GM12878 (cell line): ENCODE results near the gene CHST8. TPM values are rescaled to one million over a fixed set of nuclear protein-coding genes. Genes with fewer than 3 reads are reported as not detected.

Experiments
- ATAC-seq: fragments of 200-7000 bp; cut with Tn5 transposase; 3 replicates; pipeline ENCODE4 v1.9.1; 2020; ENCODE audit warnings: mild to moderate bottlenecking, moderate library complexity
- BruUV-seq: library from RNA; stranded (reverse); fragments of 400-500 nt; replicated peaks from 2 replicates; lab custom pipeline; 2021; lab: Mats Ljungman, UMichigan
- CTCF ChIA-PET: fragments of 300-600 bp; sonication (Branson Sonifier 250); formaldehyde crosslinking; extraction: SDS; loops from one replicate; lab custom pipeline; 2021; ENCODE audit warnings: inconsistent platforms; lab: Yijun Ruan, JAX
- POLR2A ChIA-PET: fragments of 350-600 bp; formaldehyde crosslinking; extraction: SDS; loops from one replicate; lab custom pipeline; 2021; ENCODE audit warnings: inconsistent platforms; lab: Charles Lee
- RAD21 ChIA-PET: fragments of 300-600 bp; sonication (Branson Sonifier 250); formaldehyde crosslinking; loops from one replicate; lab custom pipeline; 2023; ENCODE audit warnings: antibody characterized with exemption; ENCODE audit not compliant: unreplicated experiment; lab: Charles Lee
- SMC1A ChIA-PET: fragments of 300-600 bp; sonication (Branson Sonifier 250); formaldehyde crosslinking; loops from one replicate; lab custom pipeline; 2023; ENCODE audit not compliant: unreplicated experiment, uncharacterized antibody; lab: Charles Lee
- DNase-seq: peaks from one replicate; pipeline ENCODE4 v3.0.0-alpha.2; 2011; ENCODE audit warnings: low read depth, low spot score
- FAIRE-seq: peaks from 3 replicates; lab custom pipeline; 2011; peaks lifted over from hg19 to GRCh38; lab: Jason Lieb, UNC
- H2AFZ ChIP-seq: 2 replicates; pipeline ENCODE4 v1.6.0; 2011; ENCODE audit warnings: low read depth, low read length, control low read depth; ENCODE audit not compliant: control insufficient read depth
- H3K27ac ChIP-seq: 2 replicates; pipeline ENCODE4 v1.5.1; 2011; ENCODE audit warnings: control low read depth; ENCODE audit not compliant: control insufficient read depth, insufficient read depth
- H3K27me3 ChIP-seq, 2 experiments: replicated peaks in 1 of 2; 2 replicates each; pipeline versions ENCODE4 v1.6.0 to v1.6.1; 2011; ENCODE audit warnings: low read length in 1 of 2; ENCODE audit not compliant: control insufficient read depth in 2 of 2, insufficient read depth in 2 of 2
- H3K36me3 ChIP-seq, 2 experiments: 2 replicates each; pipeline ENCODE4 v1.5.1; 2011; ENCODE audit warnings: low read length in 1 of 2; ENCODE audit not compliant: control insufficient read depth in 2 of 2, insufficient read depth in 2 of 2
- H3K4me1 ChIP-seq: 2 replicates; pipeline ENCODE4 v1.6.1; 2011; ENCODE audit warnings: mild to moderate bottlenecking, low read length, moderate library complexity, mixed read lengths; ENCODE audit not compliant: control insufficient read depth, insufficient read depth
- H3K4me2 ChIP-seq: 2 replicates; pipeline ENCODE4 v1.6.0; 2011; ENCODE audit warnings: control low read depth; ENCODE audit not compliant: control insufficient read depth, insufficient read depth
- H3K4me3 ChIP-seq: fragments of 200-600 bp; sonication (generic); 2 replicates; pipeline ENCODE4 v1.5.1; 2016
- H3K79me2 ChIP-seq: 2 replicates; pipeline ENCODE4 v1.6.0; 2011; ENCODE audit warnings: low read length; ENCODE audit not compliant: control insufficient read depth, insufficient read depth
- H3K9ac ChIP-seq: 2 replicates; pipeline ENCODE4 v1.8.0; 2011; ENCODE audit warnings: low read length, control low read depth, mixed read lengths; ENCODE audit not compliant: control insufficient read depth, insufficient read depth
- H3K9me3 ChIP-seq: replicated peaks from 3 replicates; pipeline ENCODE4 v1.5.1; 2011; ENCODE audit warnings: mild to moderate bottlenecking, low read length; ENCODE audit not compliant: control insufficient read depth, insufficient read depth
- H4K20me1 ChIP-seq: 2 replicates; pipeline ENCODE4 v1.6.0; 2011; ENCODE audit not compliant: control insufficient read depth, insufficient read depth
- CHD1 ChIP-seq: IDR thresholded peaks from 2 replicates; pipeline ENCODE4 v1.6.1; 2012; ENCODE audit warnings: low read depth, low read length, improper control_type of control experiment
- NBN ChIP-seq: fragments of 450-650 bp; IDR thresholded peaks from 2 replicates; pipeline ENCODE4 v1.6.1; 2016
- NR2F1 ChIP-seq: fragments of 450-650 bp; conservative IDR thresholded peaks from 2 replicates; pipeline ENCODE4 v1.6.1; 2017; ENCODE audit warnings: mild to moderate bottlenecking
- POLR2AphosphoS2 ChIP-seq: IDR thresholded peaks from 2 replicates; pipeline ENCODE4 v1.6.1; 2011; ENCODE audit warnings: low read depth, mild to moderate bottlenecking, low read length, improper control_type of control experiment, moderate library complexity
- POU2F2 ChIP-seq: IDR thresholded peaks from 3 replicates; pipeline ENCODE4 v1.6.1; 2011; ENCODE audit warnings: low read depth, mild to moderate bottlenecking, low read length, borderline replicate concordance
- RFX5 ChIP-seq: IDR thresholded peaks from 2 replicates; pipeline ENCODE4 v1.6.1; 2011; ENCODE audit warnings: low read depth, low read length, improper control_type of control experiment
- ZBTB11 ChIP-seq: fragments of 450-650 bp; formaldehyde crosslinking; IDR thresholded peaks from 2 replicates; pipeline ENCODE4 v1.5.0; 2022; ENCODE audit warnings: mild to moderate bottlenecking, missing genetic modification characterization
- ZNF622 ChIP-seq: fragments of 450-650 bp; IDR thresholded peaks from 2 replicates; pipeline ENCODE4 v1.6.1; 2017; ENCODE audit warnings: mild to moderate bottlenecking, inconsistent platforms
- WGBS: methylation state at CpG from one replicate; pipeline ENCODE4 v1.1.6; 2016; ENCODE audit warnings: low lambda C conversion rate; ENCODE audit not compliant: insufficient replicate concordance, insufficient coverage; ENCODE audit errors: missing lambda C conversion rate; 5-methylcytosine and 5-hydroxymethylcytosine counted together
- in situ Hi-C: fragments of 300-500 bp; cut with MboI; formaldehyde crosslinking; loops from 9 replicates; pipeline ENCODE4 v1.14.3; 2018; ENCODE audit warnings: mixed read lengths
- intact Hi-C: fragments of 100-400 bp; cut with micrococcal nuclease; formaldehyde crosslinking; loops from one replicate; pipeline ENCODE4 v1.14.2; 2022; ENCODE audit not compliant: unreplicated experiment
- polyA plus RNA-seq, 11 experiments: library from polyadenylated mRNA; depleted of rRNA in 4 of 11; unstranded in 6 of 11; stranded (reverse) in 5 of 11; fragments of >200 nt; fragmentation: Nextera tagmentation in 4 of 11; fragmentation: Illumina TruSeq in 1 of 11; extraction: Ambion mirVana in 4 of 11; extraction: Trizol in 1 of 11; gene quantifications; 1 replicate in 1 of 11; 2 replicates in 10 of 11; pipeline versions ENCODE4 v1.2.1 to v1.2.3, GENCODE V29; 2011 to 2016; ENCODE audit warnings: inconsistent platforms in 2 of 11, missing spikeins in 2 of 11, low read depth in 1 of 11
- total RNA-seq, 4 experiments: library from RNA; depleted of rRNA in 3 of 4; stranded (reverse); fragments of >200 nt in 3 of 4; fragmentation: Illumina TruSeq in 1 of 4; extraction: Trizol in 1 of 4; gene quantifications; 2 replicates each; pipeline versions ENCODE4 v1.2.1 to v1.2.3, GENCODE V29; 2013 to 2021
- TF ChIP-seq, protein P1 (sequence below): IDR thresholded peaks from 2 replicates; pipeline ENCODE4 v1.6.1; 2012; ENCODE audit warnings: low read depth, low read length, improper control_type of control experiment

The CHST8 gene
- total and polyA plus RNA-seq, 10 of the 15 experiments (the other 5 are each of a cell fraction or from before 2014, with no cell fraction given) = 0.06 TPM; not detected in 9

DNA sequence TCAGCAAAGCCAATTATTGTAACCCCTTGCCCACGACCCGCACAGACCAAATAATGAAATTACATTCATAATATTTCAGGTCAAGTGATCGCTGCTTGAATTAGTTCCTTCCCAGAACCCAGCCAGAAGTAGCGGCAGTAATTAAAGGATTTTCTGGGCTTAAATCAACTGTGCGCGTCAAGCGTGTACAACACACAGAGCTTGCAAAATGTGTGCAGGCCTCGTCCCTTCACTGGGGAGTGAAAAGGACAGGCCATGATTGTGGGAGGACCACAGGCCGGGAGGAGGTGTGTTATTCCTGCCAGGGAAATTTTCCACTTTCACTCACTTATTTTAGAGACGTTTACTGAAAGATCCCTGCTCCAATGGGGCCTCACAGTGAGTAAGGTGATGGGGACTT is 84.9 kb downstream of the CHST8 start:
- H3K27ac ChIP-seq = no peak overlapping the region
- ATAC-seq (no peak), DNase-seq (no peak), FAIRE-seq (no peak)
- H3K36me3 ChIP-seq = no peaks in the 10 kb centered on the region
- ChIA-PET RAD21 (no interaction called here), SMC1A (no interaction called here), POLR2A (no interaction called here), CTCF (no interaction called here)
- no peaks in the 10 kb centered on the region for H4K20me1 ChIP-seq
- no peak for TF ChIP-seq CHD1
- no peak for TF ChIP-seq ZNF622
- no peak for TF ChIP-seq NR2F1
- TF ChIP-seq RFX5 = no peak
- no peak for TF ChIP-seq POU2F2
- no peak for TF ChIP-seq ZBTB11 (CRISPR knock-in tag)
- no peak for TF ChIP-seq POLR2AphosphoS2
- TF ChIP-seq, protein P1, sequence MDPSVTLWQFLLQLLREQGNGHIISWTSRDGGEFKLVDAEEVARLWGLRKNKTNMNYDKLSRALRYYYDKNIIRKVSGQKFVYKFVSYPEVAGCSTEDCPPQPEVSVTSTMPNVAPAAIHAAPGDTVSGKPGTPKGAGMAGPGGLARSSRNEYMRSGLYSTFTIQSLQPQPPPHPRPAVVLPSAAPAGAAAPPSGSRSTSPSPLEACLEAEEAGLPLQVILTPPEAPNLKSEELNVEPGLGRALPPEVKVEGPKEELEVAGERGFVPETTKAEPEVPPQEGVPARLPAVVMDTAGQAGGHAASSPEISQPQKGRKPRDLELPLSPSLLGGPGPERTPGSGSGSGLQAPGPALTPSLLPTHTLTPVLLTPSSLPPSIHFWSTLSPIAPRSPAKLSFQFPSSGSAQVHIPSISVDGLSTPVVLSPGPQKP = no peak
- TF ChIP-seq NBN = no peak
- H2AFZ ChIP-seq = no peak overlapping the region
- intact Hi-C loops (no loop called here), in situ Hi-C loops (no loop called here)
- no TSS peak for BruUV-seq
- WGBS = 47% methylated on average over 10 of the region's 10 CpGs
- no peaks in the 10 kb centered on the region; a peak in 2 of 4 replicates for H3K27me3 ChIP-seq
- H3K79me2 ChIP-seq = no peaks in the 10 kb centered on the region
- H3K4me2 ChIP-seq = no peak overlapping the region
- no peak overlapping the region for H3K4me3 ChIP-seq
- H3K9ac ChIP-seq = no peak overlapping the region
- no peaks in the 10 kb centered on the region for H3K4me1 ChIP-seq
- H3K9me3 ChIP-seq = no peaks in the 10 kb centered on the region
